Measurements from ENCODE around the gene SEMA4C. TPM values are rescaled to one million over a fixed set of nuclear protein-coding genes. Genes with fewer than 3 reads are reported as not detected.

The SEMA4C gene
- total RNA-seq, 1 donor from 2014 or later = 24.8 TPM

GRCh38 chr2:96916156-96916630, 46.3 kb upstream of the SEMA4C start:
- TF ChIP-seq CTCF (IDR thresholded peaks at IDR 0.05) = peak; percentile 63
- H3K4me3 Mint-ChIP-seq (ENCODE audit: unreplicated experiment) = no peak overlapping the region
- peaks cover 9% of the 10 kb centered on the region for H3K27me3 Mint-ChIP-seq (ENCODE audit: low read depth)
- H3K27ac Mint-ChIP-seq (ENCODE audit: unreplicated experiment) = no peak overlapping the region
- H3K9me3 Mint-ChIP-seq (ENCODE audit: low read depth) = peaks cover 7% of the 10 kb centered on the region
- DNase-seq (ENCODE audit: low spot score) = no peak
- peaks cover 4% of the 10 kb centered on the region for H3K36me3 Mint-ChIP-seq (ENCODE audit: low read depth)
- H3K4me1 Mint-ChIP-seq (ENCODE audit: low read depth) = peaks cover 7% of the 10 kb centered on the region

GRCh38 chr2:96914332-96914731, 44.5 kb upstream of the SEMA4C start:
- no peak overlapping the region for H3K4me3 Mint-ChIP-seq (ENCODE audit: unreplicated experiment)
- no peak for TF ChIP-seq CTCF (IDR thresholded peaks at IDR 0.05)
- peaks cover 7% of the 10 kb centered on the region for H3K4me1 Mint-ChIP-seq (ENCODE audit: low read depth)
- peaks cover 4% of the 10 kb centered on the region for H3K36me3 Mint-ChIP-seq (ENCODE audit: low read depth)
- H3K27me3 Mint-ChIP-seq (ENCODE audit: low read depth) = peaks cover 3% of the 10 kb centered on the region
- no peak for DNase-seq (ENCODE audit: low spot score)
- H3K27ac Mint-ChIP-seq (ENCODE audit: unreplicated experiment) = no peak overlapping the region
- peaks cover 7% of the 10 kb centered on the region for H3K9me3 Mint-ChIP-seq (ENCODE audit: low read depth)

GRCh38 chr2:96913398-96914202, 43.7 kb upstream of the SEMA4C start:
- H3K27ac Mint-ChIP-seq (ENCODE audit: unreplicated experiment) = no peak overlapping the region

GRCh38 chr2:96913117-96913397, 43.2 kb upstream of the SEMA4C start:
- Mint-ChIP-seq H3K36me3 (ENCODE audit: low read depth) (peaks cover 4% of the 10 kb centered on the region), H3K27me3 (ENCODE audit: low read depth) (peaks cover 3% of the 10 kb centered on the region), H3K4me1 (ENCODE audit: low read depth) (peaks cover 7% of the 10 kb centered on the region), H3K9me3 (ENCODE audit: low read depth) (peaks cover 7% of the 10 kb centered on the region), H3K4me3 (ENCODE audit: unreplicated experiment) (no peak overlapping the region), H3K27ac (ENCODE audit: unreplicated experiment) (no peak overlapping the region)
- DNase-seq (ENCODE audit: low spot score) = no peak
- TF ChIP-seq CTCF (IDR thresholded peaks at IDR 0.05) = no peak

More at GRCh38 chr2:96913398-96914202, 43.7 kb upstream of the SEMA4C start:
- TF ChIP-seq CTCF (IDR thresholded peaks at IDR 0.05) = no peak
- no peak for DNase-seq (ENCODE audit: low spot score)
- Mint-ChIP-seq H3K36me3 (ENCODE audit: low read depth) (peaks cover 4% of the 10 kb centered on the region), H3K9me3 (ENCODE audit: low read depth) (peaks cover 7% of the 10 kb centered on the region), H3K4me3 (ENCODE audit: unreplicated experiment) (no peak overlapping the region), H3K4me1 (ENCODE audit: low read depth) (peaks cover 7% of the 10 kb centered on the region), H3K27me3 (ENCODE audit: low read depth) (peaks cover 3% of the 10 kb centered on the region)

GRCh38 chr2:96912346-96913116, 42.7 kb upstream of the SEMA4C start:
- H3K9me3 Mint-ChIP-seq (ENCODE audit: low read depth) = peaks cover 7% of the 10 kb centered on the region
- no peak overlapping the region for H3K27ac Mint-ChIP-seq (ENCODE audit: unreplicated experiment)
- H3K27me3 Mint-ChIP-seq (ENCODE audit: low read depth) = peaks cover 3% of the 10 kb centered on the region
- peaks cover 13% of the 10 kb centered on the region for H3K4me1 Mint-ChIP-seq (ENCODE audit: low read depth)
- no peak for TF ChIP-seq CTCF (IDR thresholded peaks at IDR 0.05)
- H3K4me3 Mint-ChIP-seq (ENCODE audit: unreplicated experiment) = no peak overlapping the region
- no peak for DNase-seq (ENCODE audit: low spot score)
- peaks cover 4% of the 10 kb centered on the region for H3K36me3 Mint-ChIP-seq (ENCODE audit: low read depth)

Data from chondrocyte (in vitro differentiated cells).